CD4-positive, alpha-beta T cell treated with Interleukin-1 beta for 1 hour (primary cell): ENCODE results near the gene KLHDC4.
"Not testable (repeated sequence)": the region's sequence is repeated elsewhere in the genome, so short reads cannot be mapped to it uniquely, and the experiment has no call there.

ENCODE experiments used
- DNase-seq, 2 donors: peaks; one replicate each; pipeline ENCODE4 v3.0.0-alpha.2; 2020 to 2022

Gene KLHDC4

GRCh38 chr16:87741700-87742415 is 23.9 kb downstream of the KLHDC4 start:
- DNase-seq, result no peak

GRCh38 chr16:87740909-87741424 is 24.8 kb downstream of the KLHDC4 start:
- no peak for DNase-seq

GRCh38 chr16:87740441-87740840 is 25.3 kb downstream of the KLHDC4 start:
- DNase-seq, result no peak

- no peak for DNase-seq
These were observed 26.0 kb downstream of the KLHDC4 start for GRCh38 chr16:87739801-87740200.

- no peak for DNase-seq
These were observed 29.8 kb downstream of the KLHDC4 start for GRCh38 chr16:87736008-87736382.

GRCh38 chr16:87735270-87736007 is 30.3 kb downstream of the KLHDC4 start:
- no peak for DNase-seq

GRCh38 chr16:87734644-87735043 is 31.1 kb downstream of the KLHDC4 start:
- DNase-seq, result no peak

- no peak for DNase-seq
These were observed 32.6 kb downstream of the KLHDC4 start for GRCh38 chr16:87733190-87733589.

- no peak for DNase-seq
These were observed 34.2 kb downstream of the KLHDC4 start for GRCh38 chr16:87731607-87732006.

- DNase-seq, result peak in 1 of 2 donors; percentile 15
These were observed 36.4 kb downstream of the KLHDC4 start for GRCh38 chr16:87729266-87729954.

- no peak for DNase-seq
These were observed 37.8 kb downstream of the KLHDC4 start for GRCh38 chr16:87728026-87728425.

GRCh38 chr16:87727346-87727745 is 38.4 kb downstream of the KLHDC4 start:
- no peak for DNase-seq

- not testable (repeated sequence) for DNase-seq
These were observed 39.2 kb downstream of the KLHDC4 start for GRCh38 chr16:87726577-87726976.

GRCh38 chr16:87725596-87726235 is 40.1 kb downstream of the KLHDC4 start:
- DNase-seq, result no peak

GRCh38 chr16:87724490-87725291 is 41.1 kb downstream of the KLHDC4 start:
- DNase-seq, result peak; percentile 46 to 56

- DNase-seq, result peak in 1 of 2 donors; percentile 36
These were observed 42.6 kb downstream of the KLHDC4 start for GRCh38 chr16:87723226-87723623.

- no peak for DNase-seq
These were observed 43.1 kb downstream of the KLHDC4 start for GRCh38 chr16:87722590-87723225.

GRCh38 chr16:87721622-87722585 is 43.9 kb downstream of the KLHDC4 start:
- no peak for DNase-seq

- DNase-seq, result no peak
These were observed 45.3 kb downstream of the KLHDC4 start for GRCh38 chr16:87720446-87720845.

- not testable (repeated sequence) for DNase-seq
These were observed 47.0 kb downstream of the KLHDC4 start for GRCh38 chr16:87718831-87719230.
